Stimulated activated CD8-positive, alpha-beta memory T cell treated with anti-CD3 and anti-CD28 coated beads, Interleukin-12 subunit alpha, Interleukin-12 subunit beta, amount 100 ng/mL, for 24 hours (primary cell): ENCODE results near the gene COLEC11.
"Not testable (repeated sequence)": the region's sequence is repeated elsewhere in the genome, so short reads cannot be mapped to it uniquely, and the experiment has no call there.

ENCODE experiments used
- DNase-seq: peaks from one replicate; pipeline ENCODE4 v3.0.0-alpha.2; 2020; ENCODE audit errors: extremely low read depth

The COLEC11 gene

GRCh38 chr2:3654531-3655225, 59.8 kb downstream of the COLEC11 start:
- no peak for DNase-seq

- no peak for DNase-seq
Observed at GRCh38 chr2:3655871-3656761, 61.2 kb downstream of the COLEC11 start.

- no peak for DNase-seq
Observed at GRCh38 chr2:3656762-3657721, 62.1 kb downstream of the COLEC11 start.

- no peak for DNase-seq
Observed at GRCh38 chr2:3657881-3658280, 63.0 kb downstream of the COLEC11 start, which contains the start of gene ALLC. TSS of gene ALLC (plus strand) at chr2:3658200. CDS start at chr2:3671158, 12,958 bp downstream.

- DNase-seq = no peak
Observed at GRCh38 chr2:3659447-3660432, 64.8 kb downstream of the COLEC11 start.

GRCh38 chr2:3660640-3661039, 65.7 kb downstream of the COLEC11 start:
- DNase-seq = not testable (repeated sequence)

- DNase-seq = no peak
Observed at GRCh38 chr2:3661149-3661660, 66.3 kb downstream of the COLEC11 start.

- no peak for DNase-seq
Observed at GRCh38 chr2:3662239-3662638, 67.3 kb downstream of the COLEC11 start.

GRCh38 chr2:3664118-3664517, 69.2 kb downstream of the COLEC11 start:
- DNase-seq = no peak

- DNase-seq = no peak
Observed at GRCh38 chr2:3664925-3665324, 70.0 kb downstream of the COLEC11 start.

- DNase-seq = no peak
Observed at GRCh38 chr2:3665886-3666612, 71.1 kb downstream of the COLEC11 start.

GRCh38 chr2:3666613-3666975, 71.7 kb downstream of the COLEC11 start:
- DNase-seq = no peak

GRCh38 chr2:3667151-3667631, 72.3 kb downstream of the COLEC11 start:
- no peak for DNase-seq

- DNase-seq = no peak
Observed at GRCh38 chr2:3669656-3670055, 74.7 kb downstream of the COLEC11 start.

- no peak for DNase-seq
Observed at GRCh38 chr2:3670376-3670775, 75.5 kb downstream of the COLEC11 start.

GRCh38 chr2:3670941-3671340, 76.0 kb downstream of the COLEC11 start:
- no peak for DNase-seq

GRCh38 chr2:3672861-3673678, 78.2 kb downstream of the COLEC11 start:
- no peak for DNase-seq

GRCh38 chr2:3674066-3674845, 79.3 kb downstream of the COLEC11 start:
- no peak for DNase-seq
